Activated naive CD4-positive, alpha-beta T cell treated with anti-CD3 and anti-CD28 coated beads for 36 hours (primary cell): ENCODE data around the gene GH2. TPM values are rescaled to one million over a fixed set of nuclear protein-coding genes. Genes with fewer than 3 reads are reported as not detected.

Source experiments
- total RNA-seq, 2 experiments: library from RNA; stranded (reverse); gene quantifications; one replicate each; pipeline ENCODE4 v1.2.3, GENCODE V29; 2021

The GH2 gene
- total RNA-seq, 2 experiments from 2014 or later, result not detected

Other genes with a start within 250 kb of the GH2 start
- 100 to 1,000 TPM; 121 TPM for gene LIMD2, start 181.8 kb downstream of the GH2 start, total RNA-seq
- 10 to 100 TPM; 73.2 to 76.3 TPM for gene STRADA, start 140.1 kb downstream of the GH2 start, total RNA-seq
- gene CCDC47, start 108.3 kb downstream of the GH2 start, total RNA-seq, result 10 to 100 TPM; 40.5 to 42.1 TPM
- 10 to 100 TPM; 91.7 to 92.9 TPM for gene DDX42, start 107.8 kb downstream of the GH2 start, total RNA-seq
- 100 to 1,000 TPM; 144 to 154 TPM for gene PSMC5, start 54.5 kb downstream of the GH2 start, total RNA-seq
- gene FTSJ3, start 54.3 kb downstream of the GH2 start, total RNA-seq, result 10 to 100 TPM; 25.3 to 26.2 TPM
- 100 to 1,000 TPM in 1 of 2 experiments, 10 to 100 TPM in 1; 98.5 to 107 TPM for gene SMARCD2, start 39.3 kb downstream of the GH2 start, total RNA-seq
- not detected for gene CSH2, start 8.3 kb downstream of the GH2 start, total RNA-seq
- not detected for gene CSH1, start 14.6 kb upstream of the GH2 start, total RNA-seq
- not detected for gene CSHL1, start 29.3 kb upstream of the GH2 start, total RNA-seq
- gene GH1, start 36.9 kb upstream of the GH2 start, total RNA-seq, result not detected
- 10 to 100 TPM; 24.2 to 24.3 TPM for gene CD79B, start 50.4 kb upstream of the GH2 start, total RNA-seq
- under 1 TPM; 0.10 to 0.47 TPM for gene SCN4A, start 91.0 kb upstream of the GH2 start, total RNA-seq
- under 1 TPM; 0.21 to 0.44 TPM for gene PRR29, start 116.4 kb upstream of the GH2 start, total RNA-seq
- gene ICAM2, start 138.7 kb upstream of the GH2 start, total RNA-seq, result 10 to 100 TPM; 41.6 to 41.9 TPM
- 10 to 100 TPM; 21.9 to 22.0 TPM for gene ERN1, start 248.2 kb upstream of the GH2 start, total RNA-seq